OCI-M1 (cell line): Measurements from ENCODE around the gene SIX2.

Source experiments
- DNase-seq: peaks from one replicate; lab custom pipeline; 2025; lab: John Stamatoyannopoulos, UW

SIX2 gene

DNA sequence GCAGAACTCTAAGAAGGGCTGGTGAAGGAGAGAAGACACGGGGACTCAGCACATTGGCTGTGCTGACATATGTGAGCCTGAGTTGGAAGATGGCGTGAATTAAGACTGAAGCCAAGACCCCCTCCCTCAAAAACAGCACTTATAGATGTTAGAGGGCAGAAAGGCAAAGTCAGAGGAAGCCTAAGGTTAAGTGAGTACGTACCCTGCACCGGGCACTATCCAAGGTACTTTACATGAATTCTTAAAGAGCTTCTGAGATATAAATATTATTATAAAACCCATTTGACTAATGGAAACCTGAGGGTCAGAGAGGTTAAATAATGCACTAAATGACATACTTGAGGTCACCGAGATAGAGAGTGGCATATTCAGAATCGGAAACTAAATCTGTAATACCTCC is 42.2 kb downstream of the SIX2 start:
- no peak for DNase-seq

DNA sequence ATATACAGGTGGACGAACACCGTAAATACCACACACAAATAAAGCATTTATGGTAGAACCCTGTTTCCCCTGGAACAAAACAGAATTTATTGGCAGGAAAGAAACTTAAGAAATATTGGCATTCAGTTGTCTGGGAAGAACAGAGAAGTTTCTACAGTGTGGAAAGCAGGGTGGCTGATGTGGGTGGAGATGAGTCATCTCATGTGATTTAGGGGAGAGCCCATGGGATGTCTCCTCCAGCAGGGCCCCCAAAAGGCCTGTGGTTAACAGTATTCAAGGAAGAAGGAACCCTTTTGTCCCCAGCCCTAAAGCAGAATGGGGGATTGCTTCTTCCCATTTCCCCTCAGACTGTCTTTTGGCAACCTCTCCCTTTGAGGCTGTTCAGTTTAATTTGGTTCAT is 43.6 kb downstream of the SIX2 start:
- DNase-seq = no peak

DNA sequence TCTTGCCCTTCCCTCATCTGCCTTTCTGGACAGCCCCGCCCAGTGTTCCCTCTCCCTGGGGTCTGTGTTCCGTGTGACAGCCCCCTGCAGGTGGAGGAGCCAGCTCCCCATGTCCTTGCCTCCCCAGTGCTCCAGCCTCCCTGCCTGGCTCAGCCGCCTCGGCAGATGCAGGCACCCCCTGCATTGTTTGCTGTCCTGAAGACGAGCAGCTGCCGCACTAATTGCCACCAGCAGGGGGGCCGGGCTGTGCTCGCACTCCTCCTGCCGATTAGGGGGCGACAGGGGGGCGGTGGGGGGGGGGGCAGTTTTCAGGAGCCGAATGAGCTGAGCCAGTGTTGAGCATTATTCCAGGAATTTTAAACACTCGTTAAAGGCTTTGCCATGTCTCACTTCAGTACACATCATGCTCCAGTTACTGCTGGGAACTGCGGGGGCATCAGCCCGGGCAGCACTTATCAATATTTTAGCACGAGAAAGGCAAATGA is 44.5 kb downstream of the SIX2 start:
- DNase-seq = no peak

DNA sequence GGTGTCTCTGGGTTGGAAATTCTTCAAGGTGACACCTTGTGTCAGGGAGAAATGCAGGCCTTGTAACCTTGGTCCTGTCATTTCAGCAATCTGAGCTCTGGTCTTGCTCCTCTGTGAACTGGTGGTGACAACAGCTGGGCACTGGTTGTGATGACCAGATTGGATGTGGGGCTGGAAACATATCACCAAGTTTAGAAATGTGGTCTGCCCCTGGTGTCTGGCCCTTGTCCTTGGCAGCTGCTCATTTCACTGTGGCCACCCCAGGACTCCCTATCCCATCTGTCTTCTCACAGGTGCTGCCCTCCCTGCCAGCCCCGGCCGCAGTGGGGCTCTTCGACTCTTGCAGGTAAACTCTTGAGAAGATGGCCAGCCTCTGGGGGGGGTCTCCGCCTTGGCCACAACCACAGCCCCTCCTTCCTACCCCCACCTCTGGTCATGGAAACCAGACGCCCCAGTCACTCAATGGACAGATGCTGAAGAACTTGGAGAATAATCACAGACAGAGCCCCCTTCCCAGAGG is 47.0 kb downstream of the SIX2 start:
- no peak for DNase-seq

DNA sequence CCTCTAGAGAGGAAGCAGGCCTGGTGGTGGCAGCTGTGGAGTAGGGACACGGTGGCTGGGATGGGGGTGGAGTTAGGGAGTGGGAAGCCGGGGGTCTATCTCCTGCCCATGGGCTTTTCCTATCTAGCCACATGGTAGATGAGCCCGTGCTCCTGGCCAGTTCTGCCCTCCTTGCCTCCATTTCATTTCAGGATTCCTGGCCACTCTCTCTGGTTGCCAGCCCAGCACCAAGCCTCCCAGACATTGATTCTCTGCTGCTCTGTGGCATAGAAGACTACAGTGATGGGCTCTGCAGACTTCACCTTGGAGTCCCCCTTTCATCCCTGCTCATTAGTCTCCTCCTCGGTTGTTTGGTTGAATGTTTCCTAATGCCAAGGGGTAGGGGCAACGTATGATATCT is 48.4 kb downstream of the SIX2 start:
- no peak for DNase-seq

DNA sequence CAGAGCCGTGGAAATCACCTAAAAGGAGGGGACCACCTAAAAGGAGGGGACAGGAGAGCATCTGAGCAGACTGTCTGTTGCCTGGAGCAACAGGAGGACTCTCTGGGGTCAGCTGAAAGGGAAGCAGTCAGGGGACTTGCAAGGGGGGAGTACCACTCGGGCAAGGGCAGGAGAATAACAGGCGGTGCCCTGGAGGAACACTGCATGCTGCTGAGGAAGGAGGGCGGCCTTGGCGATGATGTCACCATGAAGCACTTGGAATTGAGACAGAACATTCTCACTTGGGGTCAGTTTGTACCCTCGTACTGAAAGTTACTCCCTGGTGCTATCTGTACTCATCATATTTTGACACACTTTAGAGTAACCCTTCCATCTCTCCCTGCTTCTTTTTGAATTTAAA is 49.4 kb downstream of the SIX2 start:
- no peak for DNase-seq

DNA sequence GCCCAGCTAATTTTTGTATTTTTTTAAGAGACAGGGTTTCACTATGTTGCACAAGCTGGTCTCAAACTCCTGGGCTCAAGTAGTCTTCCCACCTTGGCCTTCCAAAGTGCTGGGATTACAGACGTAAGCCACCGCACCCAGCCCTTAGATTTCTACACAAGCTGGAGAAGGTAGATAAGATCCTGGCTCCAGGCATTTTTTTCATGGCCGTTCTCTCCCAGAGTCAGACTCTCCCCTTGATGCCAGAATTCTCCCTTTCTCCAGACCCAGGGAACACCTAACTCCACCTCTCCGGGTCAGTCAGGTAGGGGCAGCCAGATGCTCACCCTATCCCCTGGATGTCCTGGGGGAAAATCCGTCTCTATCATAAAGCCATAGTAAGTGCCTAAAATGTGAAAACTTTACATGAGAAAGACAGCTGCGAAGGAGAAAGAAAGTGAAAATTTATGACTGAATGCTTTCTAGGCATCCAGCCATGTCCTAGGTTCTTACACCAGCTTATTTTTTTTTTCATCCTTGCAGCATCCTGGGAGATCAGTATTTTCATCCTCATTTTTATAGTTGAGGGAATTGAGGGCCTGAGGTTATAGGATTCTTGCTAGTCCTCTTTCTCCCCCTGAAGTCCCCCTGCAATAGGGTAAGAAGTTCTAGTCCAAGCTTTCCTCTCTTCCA is 51.5 kb downstream of the SIX2 start:
- no peak for DNase-seq

DNA sequence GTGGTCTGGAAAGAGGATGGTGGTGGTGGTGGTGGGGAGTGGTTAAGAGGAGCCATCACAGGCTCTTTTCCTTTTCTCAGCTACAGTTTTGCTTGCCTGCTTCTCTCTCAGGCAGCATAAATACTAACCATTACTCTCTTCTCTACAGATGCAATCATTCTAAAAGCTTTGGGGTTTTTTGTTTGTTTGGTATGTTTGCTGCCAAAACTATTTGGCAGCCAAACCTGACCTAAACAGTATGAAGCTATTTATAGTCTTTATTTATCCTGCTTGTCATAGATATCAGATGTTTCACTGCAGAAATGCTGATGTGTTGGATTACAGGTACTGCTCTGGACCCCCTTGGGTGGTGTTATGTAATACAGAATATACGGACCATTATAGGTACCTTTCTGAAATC is 52.4 kb downstream of the SIX2 start:
- no peak for DNase-seq

DNA sequence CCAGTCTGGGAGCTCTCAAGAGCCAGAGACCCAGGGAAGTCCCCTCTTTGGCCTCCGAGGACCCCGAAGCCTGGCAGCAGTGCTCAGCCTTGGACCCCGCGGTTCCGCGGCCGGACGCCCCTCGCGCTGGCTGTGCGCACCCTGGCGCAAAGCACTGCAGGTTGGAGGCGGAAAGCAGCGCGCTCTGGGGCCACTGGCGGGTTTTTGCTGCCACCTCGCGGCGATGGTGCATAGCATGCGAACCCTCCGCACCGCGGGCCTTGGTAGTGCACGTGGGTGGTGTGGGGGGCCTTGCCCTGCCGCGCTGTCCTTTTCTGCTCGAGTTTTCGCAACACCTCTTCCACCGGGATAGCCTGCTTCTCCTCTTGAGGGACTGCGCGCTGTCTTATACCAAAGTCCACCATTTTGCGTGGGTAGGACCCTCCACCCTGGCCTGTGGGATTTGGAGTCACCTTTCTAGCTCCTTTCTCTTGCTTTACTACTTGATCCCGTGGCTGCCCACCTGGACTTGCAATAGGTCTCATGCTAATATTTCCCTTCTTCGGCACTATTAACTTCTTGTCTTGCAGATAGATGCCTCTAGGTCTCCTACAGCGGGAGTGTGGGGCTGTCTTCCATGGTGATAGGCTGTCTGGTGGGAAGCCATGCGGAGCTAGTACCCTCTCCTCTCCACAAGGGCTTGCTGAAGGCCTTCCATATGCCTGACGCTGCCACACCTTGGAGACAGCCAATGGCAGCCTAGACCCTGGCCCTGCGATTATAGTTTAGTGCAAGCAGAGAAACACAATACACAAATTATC is 53.5 kb downstream of the SIX2 start:
- peak; percentile 84 for DNase-seq
